GM12878 (cell line): Measurements from ENCODE around the gene SLC2A9. TPM values are rescaled to one million over a fixed set of nuclear protein-coding genes. Genes with fewer than 3 reads are reported as not detected.

Experiments
- ATAC-seq: fragments of 200-7000 bp; cut with Tn5 transposase; 3 replicates; pipeline ENCODE4 v1.9.1; 2020; ENCODE audit warnings: mild to moderate bottlenecking, moderate library complexity
- BruUV-seq: library from RNA; stranded (reverse); fragments of 400-500 nt; replicated peaks from 2 replicates; lab custom pipeline; 2021; lab: Mats Ljungman, UMichigan
- CTCF ChIA-PET: fragments of 300-600 bp; sonication (Branson Sonifier 250); formaldehyde crosslinking; extraction: SDS; loops from one replicate; lab custom pipeline; 2021; ENCODE audit warnings: inconsistent platforms; lab: Yijun Ruan, JAX
- POLR2A ChIA-PET: fragments of 350-600 bp; formaldehyde crosslinking; extraction: SDS; loops from one replicate; lab custom pipeline; 2021; ENCODE audit warnings: inconsistent platforms; lab: Charles Lee
- RAD21 ChIA-PET: fragments of 300-600 bp; sonication (Branson Sonifier 250); formaldehyde crosslinking; loops from one replicate; lab custom pipeline; 2023; ENCODE audit warnings: antibody characterized with exemption; ENCODE audit not compliant: unreplicated experiment; lab: Charles Lee
- SMC1A ChIA-PET: fragments of 300-600 bp; sonication (Branson Sonifier 250); formaldehyde crosslinking; loops from one replicate; lab custom pipeline; 2023; ENCODE audit not compliant: unreplicated experiment, uncharacterized antibody; lab: Charles Lee
- DNase-seq: peaks from one replicate; pipeline ENCODE4 v3.0.0-alpha.2; 2011; ENCODE audit warnings: low read depth, low spot score
- FAIRE-seq: peaks from 3 replicates; lab custom pipeline; 2011; peaks lifted over from hg19 to GRCh38; lab: Jason Lieb, UNC
- H2AFZ ChIP-seq: 2 replicates; pipeline ENCODE4 v1.6.0; 2011; ENCODE audit warnings: low read depth, low read length, control low read depth; ENCODE audit not compliant: control insufficient read depth
- H3K27ac ChIP-seq: 2 replicates; pipeline ENCODE4 v1.5.1; 2011; ENCODE audit warnings: control low read depth; ENCODE audit not compliant: control insufficient read depth, insufficient read depth
- H3K27me3 ChIP-seq, 2 experiments: replicated peaks in 1 of 2; 2 replicates each; pipeline versions ENCODE4 v1.6.0 to v1.6.1; 2011; ENCODE audit warnings: low read length in 1 of 2; ENCODE audit not compliant: control insufficient read depth in 2 of 2, insufficient read depth in 2 of 2
- H3K36me3 ChIP-seq, 2 experiments: 2 replicates each; pipeline ENCODE4 v1.5.1; 2011; ENCODE audit warnings: low read length in 1 of 2; ENCODE audit not compliant: control insufficient read depth in 2 of 2, insufficient read depth in 2 of 2
- H3K4me1 ChIP-seq: 2 replicates; pipeline ENCODE4 v1.6.1; 2011; ENCODE audit warnings: mild to moderate bottlenecking, low read length, moderate library complexity, mixed read lengths; ENCODE audit not compliant: control insufficient read depth, insufficient read depth
- H3K4me2 ChIP-seq: 2 replicates; pipeline ENCODE4 v1.6.0; 2011; ENCODE audit warnings: control low read depth; ENCODE audit not compliant: control insufficient read depth, insufficient read depth
- H3K4me3 ChIP-seq: fragments of 200-600 bp; sonication (generic); 2 replicates; pipeline ENCODE4 v1.5.1; 2016
- H3K79me2 ChIP-seq: 2 replicates; pipeline ENCODE4 v1.6.0; 2011; ENCODE audit warnings: low read length; ENCODE audit not compliant: control insufficient read depth, insufficient read depth
- H3K9ac ChIP-seq: 2 replicates; pipeline ENCODE4 v1.8.0; 2011; ENCODE audit warnings: low read length, control low read depth, mixed read lengths; ENCODE audit not compliant: control insufficient read depth, insufficient read depth
- H3K9me3 ChIP-seq: replicated peaks from 3 replicates; pipeline ENCODE4 v1.5.1; 2011; ENCODE audit warnings: mild to moderate bottlenecking, low read length; ENCODE audit not compliant: control insufficient read depth, insufficient read depth
- H4K20me1 ChIP-seq: 2 replicates; pipeline ENCODE4 v1.6.0; 2011; ENCODE audit not compliant: control insufficient read depth, insufficient read depth
- CREB1 ChIP-seq: IDR thresholded peaks from 2 replicates; pipeline ENCODE4 v1.6.1; 2012; ENCODE audit warnings: low read depth, mild to moderate bottlenecking, inconsistent platforms
- KAT2A ChIP-seq: conservative IDR thresholded peaks from 2 replicates; pipeline ENCODE4 v1.6.1; 2011; ENCODE audit warnings: low read depth, low read length; ENCODE audit not compliant: control insufficient read depth
- MEF2B ChIP-seq: fragments of 450-650 bp; IDR thresholded peaks from 2 replicates; pipeline ENCODE4 v1.6.1; 2018; ENCODE audit warnings: mild to moderate bottlenecking, moderate library complexity; ENCODE audit not compliant: partially characterized antibody, poor library complexity, severe bottlenecking
- MYB ChIP-seq: fragments of 150-350 bp; IDR thresholded peaks from 2 replicates; pipeline ENCODE4 v1.6.1; 2014; ENCODE audit warnings: mild to moderate bottlenecking, low read depth, low read length, borderline replicate concordance
- ZNF622 ChIP-seq: fragments of 450-650 bp; IDR thresholded peaks from 2 replicates; pipeline ENCODE4 v1.6.1; 2017; ENCODE audit warnings: mild to moderate bottlenecking, inconsistent platforms
- WGBS: methylation state at CpG from one replicate; pipeline ENCODE4 v1.1.6; 2016; ENCODE audit warnings: low lambda C conversion rate; ENCODE audit not compliant: insufficient replicate concordance, insufficient coverage; ENCODE audit errors: missing lambda C conversion rate; 5-methylcytosine and 5-hydroxymethylcytosine counted together
- in situ Hi-C: fragments of 300-500 bp; cut with MboI; formaldehyde crosslinking; loops from 9 replicates; pipeline ENCODE4 v1.14.3; 2018; ENCODE audit warnings: mixed read lengths
- intact Hi-C: fragments of 100-400 bp; cut with micrococcal nuclease; formaldehyde crosslinking; loops from one replicate; pipeline ENCODE4 v1.14.2; 2022; ENCODE audit not compliant: unreplicated experiment
- polyA plus RNA-seq, 11 experiments: library from polyadenylated mRNA; depleted of rRNA in 4 of 11; unstranded in 6 of 11; stranded (reverse) in 5 of 11; fragments of >200 nt; fragmentation: Nextera tagmentation in 4 of 11; fragmentation: Illumina TruSeq in 1 of 11; extraction: Ambion mirVana in 4 of 11; extraction: Trizol in 1 of 11; gene quantifications; 1 replicate in 1 of 11; 2 replicates in 10 of 11; pipeline versions ENCODE4 v1.2.1 to v1.2.3, GENCODE V29; 2011 to 2016; ENCODE audit warnings: inconsistent platforms in 2 of 11, missing spikeins in 2 of 11, low read depth in 1 of 11
- total RNA-seq, 4 experiments: library from RNA; depleted of rRNA in 3 of 4; stranded (reverse); fragments of >200 nt in 3 of 4; fragmentation: Illumina TruSeq in 1 of 4; extraction: Trizol in 1 of 4; gene quantifications; 2 replicates each; pipeline versions ENCODE4 v1.2.1 to v1.2.3, GENCODE V29; 2013 to 2021

SLC2A9 gene
- total and polyA plus RNA-seq, 10 of the 15 experiments (the other 5 are each of a cell fraction or from before 2014, with no cell fraction given) = 0.28 to 2.8 (median 1.2) TPM

GRCh38 chr4:9875516-9875915, 145.8 kb downstream of the SLC2A9 start:
- DNase-seq (no peak), FAIRE-seq (no peak), ATAC-seq (no peak)
- H3K27me3 ChIP-seq = no peaks in the 10 kb centered on the region
- H3K9ac ChIP-seq = no peak overlapping the region
- no peaks in the 10 kb centered on the region for H3K79me2 ChIP-seq
- no peaks in the 10 kb centered on the region for H3K9me3 ChIP-seq
- intact Hi-C loops (no loop called here), in situ Hi-C loops (no loop called here)
- H3K4me3 ChIP-seq = no peak overlapping the region
- ChIA-PET SMC1A (interaction anchor here (1.1 kb wide), 1 partner anchor 139 kb away, joined by 3 read pairs; no protein-coding TSS in a partner anchor), POLR2A (no interaction called here), CTCF (no interaction called here), RAD21 (no interaction called here)
- BruUV-seq = no TSS peak
- H2AFZ ChIP-seq = no peak overlapping the region
- no peak overlapping the region for H3K27ac ChIP-seq
- 42% methylated on average over 1 of the region's 1 CpG for WGBS
- no peak overlapping the region for H3K4me2 ChIP-seq
- no peaks in the 10 kb centered on the region for H3K36me3 ChIP-seq
- H3K4me1 ChIP-seq = no peaks in the 10 kb centered on the region
- TF ChIP-seq MEF2B = no peak
- TF ChIP-seq MYB = no peak
- TF ChIP-seq CREB1 = no peak
- TF ChIP-seq ZNF622 = no peak
- no peaks in the 10 kb centered on the region for H4K20me1 ChIP-seq

DNA sequence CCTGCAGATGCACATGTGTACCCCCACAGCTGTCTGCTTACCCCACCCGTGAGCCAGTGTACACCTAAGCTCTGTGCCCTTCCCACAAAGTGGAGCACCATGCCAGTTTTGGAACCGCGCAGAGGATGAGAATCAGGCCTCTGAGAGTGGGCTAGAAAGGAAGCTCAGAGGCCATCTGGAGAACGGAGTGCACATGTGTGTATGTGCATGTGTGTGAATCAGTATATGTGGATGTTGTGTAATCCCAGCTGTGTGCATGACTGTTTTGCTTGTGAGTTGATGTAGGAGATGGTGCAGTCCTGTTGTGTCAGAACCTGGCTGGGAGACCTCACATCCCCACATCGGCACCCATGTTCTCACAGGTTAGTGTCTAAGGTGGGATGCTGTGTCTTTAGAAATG, 146.9 kb downstream of the SLC2A9 start:
- no peak for TF ChIP-seq KAT2A
- ATAC-seq (no peak), DNase-seq (no peak), FAIRE-seq (no peak)
- ChIA-PET RAD21 (no interaction called here), SMC1A (no interaction called here), POLR2A (no interaction called here), CTCF (interaction anchor here (1.0 kb wide), 1 partner anchor 342 kb away, joined by 3 read pairs; no protein-coding TSS in a partner anchor)
- H3K27ac ChIP-seq = no peak overlapping the region
- intact Hi-C loops (no loop called here), in situ Hi-C loops (no loop called here)
- no peak overlapping the region for H3K4me2 ChIP-seq
- no peak overlapping the region for H3K9ac ChIP-seq
- no peaks in the 10 kb centered on the region for H3K9me3 ChIP-seq
- no TSS peak for BruUV-seq
- no peaks in the 10 kb centered on the region for H4K20me1 ChIP-seq
- H3K27me3 ChIP-seq = no peaks in the 10 kb centered on the region
- H3K36me3 ChIP-seq = no peaks in the 10 kb centered on the region
- no peaks in the 10 kb centered on the region for H3K4me1 ChIP-seq
- no peak overlapping the region for H2AFZ ChIP-seq
- no peak overlapping the region for H3K4me3 ChIP-seq
- 64% methylated on average over 5 of the region's 5 CpGs for WGBS
- no peaks in the 10 kb centered on the region for H3K79me2 ChIP-seq
